Upper lobe of right lung (tissue), 1 donor: ENCODE results near the gene OVAAL. TPM values are rescaled to one million over a fixed set of nuclear protein-coding genes. Genes with fewer than 3 reads are reported as not detected.

ENCODE experiments used
- ATAC-seq: fragments of 200-7000 bp; cut with Tn5 transposase; one replicate; pipeline ENCODE4 v1.9.1; 2020; ENCODE audit warnings: mild to moderate bottlenecking, moderate library complexity
- DNase-seq: peaks from one replicate; pipeline ENCODE4 v3.0.0-alpha.2; 2020
- H3K27ac ChIP-seq: fragments of 200-600 bp; one replicate; pipeline ENCODE4 v1.8.0; 2022
- H3K27me3 ChIP-seq: fragments of 200-600 bp; one replicate; pipeline ENCODE4 v1.8.0; 2022; ENCODE audit warnings: mild to moderate bottlenecking
- H3K36me3 ChIP-seq: fragments of 200-600 bp; one replicate; pipeline ENCODE4 v1.8.0; 2022
- H3K4me1 ChIP-seq: fragments of 200-600 bp; one replicate; pipeline ENCODE4 v1.8.0; 2022
- H3K4me3 ChIP-seq: fragments of 200-600 bp; one replicate; pipeline ENCODE4 v1.8.0; 2022; ENCODE audit warnings: mild to moderate bottlenecking
- H3K9me3 ChIP-seq: fragments of 200-600 bp; one replicate; pipeline ENCODE4 v1.8.0; 2022
- intact Hi-C: fragments of 100-400 bp; cut with DNase I; formaldehyde crosslinking; loops from one replicate; pipeline ENCODE4 v1.11.0; 2022
- total RNA-seq: library from RNA; stranded (reverse); fragmentation: NEBNext Ultra II Directional; extraction: Animal tissue kit (Norgen Biotek cat#: 25700); gene quantifications from one replicate; pipeline ENCODE4 v1.2.1, GENCODE V29; 2021
- TF ChIP-seq, protein P1 (sequence below): fragments of 200-600 bp; IDR thresholded peaks from one replicate; pipeline ENCODE4 v1.8.0; 2022; ENCODE audit warnings: antibody characterized with exemption
- donor health status: DM: no; HTN: yes; CAD: no; lungs with severe emphysema.

OVAAL gene
- total RNA-seq, 1 donor from 2014 or later, result not detected

- DNase-seq (no peak), ATAC-seq (peak; percentile 41)
- intact Hi-C loops, result no loop called here
- H3K9me3 ChIP-seq, result no peaks in the 10 kb centered on the region
- H3K4me3 ChIP-seq, result no peak overlapping the region
- no peaks in the 10 kb centered on the region for H3K4me1 ChIP-seq
- H3K27me3 ChIP-seq, result no peaks in the 10 kb centered on the region
- no peaks in the 10 kb centered on the region for H3K36me3 ChIP-seq
- H3K27ac ChIP-seq, result no peak overlapping the region
- TF ChIP-seq, protein P1, sequence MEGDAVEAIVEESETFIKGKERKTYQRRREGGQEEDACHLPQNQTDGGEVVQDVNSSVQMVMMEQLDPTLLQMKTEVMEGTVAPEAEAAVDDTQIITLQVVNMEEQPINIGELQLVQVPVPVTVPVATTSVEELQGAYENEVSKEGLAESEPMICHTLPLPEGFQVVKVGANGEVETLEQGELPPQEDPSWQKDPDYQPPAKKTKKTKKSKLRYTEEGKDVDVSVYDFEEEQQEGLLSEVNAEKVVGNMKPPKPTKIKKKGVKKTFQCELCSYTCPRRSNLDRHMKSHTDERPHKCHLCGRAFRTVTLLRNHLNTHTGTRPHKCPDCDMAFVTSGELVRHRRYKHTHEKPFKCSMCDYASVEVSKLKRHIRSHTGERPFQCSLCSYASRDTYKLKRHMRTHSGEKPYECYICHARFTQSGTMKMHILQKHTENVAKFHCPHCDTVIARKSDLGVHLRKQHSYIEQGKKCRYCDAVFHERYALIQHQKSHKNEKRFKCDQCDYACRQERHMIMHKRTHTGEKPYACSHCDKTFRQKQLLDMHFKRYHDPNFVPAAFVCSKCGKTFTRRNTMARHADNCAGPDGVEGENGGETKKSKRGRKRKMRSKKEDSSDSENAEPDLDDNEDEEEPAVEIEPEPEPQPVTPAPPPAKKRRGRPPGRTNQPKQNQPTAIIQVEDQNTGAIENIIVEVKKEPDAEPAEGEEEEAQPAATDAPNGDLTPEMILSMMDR, result no peak
Measured at GRCh38 chr1:180560200-180560867, 1.6 kb downstream of the OVAAL start.

- ATAC-seq, result peak; percentile 15
- no peak overlapping the region for H3K27ac ChIP-seq
Measured at GRCh38 chr1:180560868-180561600, 2.3 kb downstream of the OVAAL start.

GRCh38 chr1:180562640-180563025, 3.9 kb downstream of the OVAAL start:
- H3K27me3 ChIP-seq, result no peaks in the 10 kb centered on the region
- no peaks in the 10 kb centered on the region for H3K4me1 ChIP-seq
- no peak for DNase-seq
- ATAC-seq, result peak; percentile 31
- TF ChIP-seq, protein P1, result no peak
- H3K9me3 ChIP-seq, result no peaks in the 10 kb centered on the region
- no peaks in the 10 kb centered on the region for H3K36me3 ChIP-seq
- H3K27ac ChIP-seq, result no peak overlapping the region
- intact Hi-C loops, result no loop called here
- H3K4me3 ChIP-seq, result no peak overlapping the region

More at GRCh38 chr1:180560868-180561600, 2.3 kb downstream of the OVAAL start:
- H3K27me3 ChIP-seq, result no peaks in the 10 kb centered on the region
- no peaks in the 10 kb centered on the region for H3K36me3 ChIP-seq
- no peak overlapping the region for H3K4me3 ChIP-seq
- intact Hi-C loops, result no loop called here
- DNase-seq, result no peak
- H3K4me1 ChIP-seq, result no peaks in the 10 kb centered on the region
- TF ChIP-seq, protein P1, result no peak
- H3K9me3 ChIP-seq, result no peaks in the 10 kb centered on the region

GRCh38 chr1:180563026-180563827, 4.5 kb downstream of the OVAAL start:
- TF ChIP-seq, protein P1, result no peak
- ATAC-seq, result no peak
- no peak overlapping the region for H3K4me3 ChIP-seq
- H3K36me3 ChIP-seq, result no peaks in the 10 kb centered on the region
- H3K4me1 ChIP-seq, result no peaks in the 10 kb centered on the region
- intact Hi-C loops, result no loop called here
- no peak for DNase-seq
- no peaks in the 10 kb centered on the region for H3K27me3 ChIP-seq
- H3K9me3 ChIP-seq, result no peaks in the 10 kb centered on the region
- no peak overlapping the region for H3K27ac ChIP-seq

DNA sequence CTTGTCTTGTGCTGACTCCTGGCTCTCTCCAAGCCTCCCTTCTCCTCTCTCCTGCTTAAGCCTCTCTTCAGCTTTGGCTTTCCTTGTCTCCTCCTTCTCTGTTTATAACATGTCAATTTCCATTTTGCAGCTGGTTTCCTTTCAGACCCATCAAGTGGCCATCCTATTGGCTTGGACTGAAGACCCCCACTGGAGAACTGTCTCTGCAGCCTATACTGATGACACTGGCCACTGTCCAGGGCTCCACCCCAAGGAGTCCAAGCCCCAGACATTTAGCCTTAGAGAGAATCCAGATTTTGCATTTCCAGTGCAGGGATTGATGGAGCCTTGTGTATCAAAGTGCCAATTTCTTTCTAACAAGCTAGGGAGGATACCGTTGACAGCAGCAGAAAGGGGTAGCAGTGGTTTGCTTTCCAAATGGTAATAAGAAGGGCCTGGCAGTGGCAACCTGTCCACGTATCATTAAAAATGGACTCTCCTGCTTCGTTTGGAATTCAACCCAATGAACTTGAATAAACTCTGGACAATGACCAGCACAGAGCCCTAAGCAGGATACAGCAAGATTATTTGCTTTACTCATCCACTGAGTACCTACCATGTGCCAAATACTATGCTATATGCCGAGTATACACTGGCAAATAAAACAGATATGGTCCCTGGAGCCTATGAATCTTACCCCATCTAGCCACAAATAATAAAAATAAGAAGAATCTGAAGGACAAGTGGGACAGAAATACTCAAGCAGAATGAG, 6.5 kb downstream of the OVAAL start:
- Histone ChIP-seq H3K27me3 (no peaks in the 10 kb centered on the region), H3K36me3 (no peaks in the 10 kb centered on the region), H3K27ac (no peak overlapping the region), H3K9me3 (no peaks in the 10 kb centered on the region), H3K4me1 (no peaks in the 10 kb centered on the region), H3K4me3 (no peak overlapping the region)
- no peak for ATAC-seq
- DNase-seq, result no peak
- TF ChIP-seq, protein P1, result no peak
- intact Hi-C loops, result no loop called here
